Activated CD8-positive, alpha-beta memory T cell treated with anti-CD3 and anti-CD28 coated beads, Interleukin-2, amount 10 ng/mL, durations not matched to agents 7 days and 5 days (primary cell): ENCODE data around the gene CLCN5. TPM values are rescaled to one million over a fixed set of nuclear protein-coding genes. Genes with fewer than 3 reads are reported as not detected.

ENCODE experiments used
- ATAC-seq: fragments of 150-1000 bp; cut with Tn5 transposase; one replicate; pipeline ENCODE4 v1.10.0; 2021; ENCODE audit warnings: moderate library complexity
- CTCF ChIA-PET: fragments of 350-600 bp; sonication (Branson Sonifier 250); formaldehyde crosslinking; loops from one replicate; lab custom pipeline; 2021; ENCODE audit warnings: antibody characterized with exemption; lab: Charles Lee
- DNase-seq: peaks from one replicate; pipeline ENCODE4 v3.0.0-alpha.2; 2020
- H3K27ac Mint-ChIP-seq: one replicate; pipeline ENCODE4 v1.8.0; 2021; ENCODE audit warnings: mild to moderate bottlenecking, mixed read lengths
- H3K27me3 Mint-ChIP-seq: one replicate; pipeline ENCODE4 v1.8.0; 2021; ENCODE audit warnings: mixed read lengths
- H3K36me3 Mint-ChIP-seq: one replicate; pipeline ENCODE4 v1.8.0; 2021; ENCODE audit warnings: mild to moderate bottlenecking, mixed read lengths
- H3K4me1 Mint-ChIP-seq: one replicate; pipeline ENCODE4 v1.8.0; 2021; ENCODE audit warnings: mixed read lengths
- H3K4me3 Mint-ChIP-seq: one replicate; pipeline ENCODE4 v1.8.0; 2021; ENCODE audit warnings: mild to moderate bottlenecking, moderate library complexity, mixed read lengths
- H3K9me3 Mint-ChIP-seq: one replicate; pipeline ENCODE4 v1.8.0; 2022; ENCODE audit warnings: low read depth, mixed read lengths
- total RNA-seq, 2 experiments: library from RNA; stranded (reverse); gene quantifications; one replicate each; pipeline ENCODE4 v1.2.3, GENCODE V29; 2021

The CLCN5 gene
- total RNA-seq, 2 experiments from 2014 or later: 4.0 to 5.3 TPM

DNA sequence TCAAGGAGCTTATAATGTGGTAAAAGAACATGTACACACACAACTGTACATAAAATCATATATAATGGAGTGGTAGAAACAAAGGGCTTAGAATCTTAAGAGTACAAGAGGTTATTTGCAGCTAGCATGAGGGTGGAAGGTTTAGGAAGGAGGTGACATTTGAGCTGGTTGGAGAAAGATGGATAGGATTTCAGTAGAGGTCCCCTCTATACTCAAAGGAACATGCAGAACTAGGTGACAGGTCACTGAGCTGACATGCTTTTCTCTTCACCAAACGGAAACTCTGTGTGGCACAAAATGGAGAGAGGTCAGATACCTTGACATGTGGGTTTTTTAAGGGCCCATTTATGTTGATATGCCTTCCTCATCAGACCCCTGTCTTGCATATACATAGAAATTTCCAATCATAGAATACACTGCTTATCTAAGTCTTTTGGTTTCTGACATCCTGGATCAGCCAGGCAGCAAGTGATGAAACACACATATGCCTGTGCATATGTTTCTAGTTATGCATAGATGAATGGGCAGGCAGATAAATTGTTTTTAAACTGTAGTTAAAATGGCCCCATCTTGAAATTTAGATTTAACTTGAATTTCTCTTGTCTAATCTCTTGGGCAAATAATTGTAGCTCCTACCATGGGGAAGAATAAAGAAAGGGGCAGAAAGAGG, 29.3 kb downstream of the CLCN5 start:
- Mint-ChIP-seq H3K36me3 (no peaks in the 10 kb centered on the region), H3K4me3 (no peak overlapping the region), H3K27ac (no peak overlapping the region), H3K4me1 (peaks cover 4% of the 10 kb centered on the region), H3K27me3 (no peaks in the 10 kb centered on the region), H3K9me3 (no peaks in the 10 kb centered on the region)
- DNase-seq (no peak), ATAC-seq (no peak)
- CTCF ChIA-PET: no interaction called here

- Mint-ChIP-seq H3K9me3 (no peaks in the 10 kb centered on the region), H3K27me3 (no peaks in the 10 kb centered on the region), H3K4me1 (no peaks in the 10 kb centered on the region), H3K4me3 (no peak overlapping the region), H3K27ac (no peak overlapping the region), H3K36me3 (no peaks in the 10 kb centered on the region)
- ATAC-seq: no peak
- DNase-seq: no peak
- CTCF ChIA-PET: no interaction called here
Observed at GRCh38 chrX:49956313-49956712, 33.9 kb downstream of the CLCN5 start.

- no peaks in the 10 kb centered on the region for H3K27me3 Mint-ChIP-seq
- ATAC-seq: no peak
- H3K9me3 Mint-ChIP-seq: no peaks in the 10 kb centered on the region
- H3K27ac Mint-ChIP-seq: no peak overlapping the region
- CTCF ChIA-PET: no interaction called here
- no peak overlapping the region for H3K4me3 Mint-ChIP-seq
- H3K4me1 Mint-ChIP-seq: no peaks in the 10 kb centered on the region
- no peak for DNase-seq
- no peaks in the 10 kb centered on the region for H3K36me3 Mint-ChIP-seq
Observed at GRCh38 chrX:49958727-49959485, 36.5 kb downstream of the CLCN5 start.

- ATAC-seq (no peak), DNase-seq (no peak)
- Mint-ChIP-seq H3K27me3 (no peaks in the 10 kb centered on the region), H3K4me3 (no peak overlapping the region), H3K4me1 (no peaks in the 10 kb centered on the region), H3K27ac (no peak overlapping the region), H3K9me3 (no peaks in the 10 kb centered on the region), H3K36me3 (no peaks in the 10 kb centered on the region)
- CTCF ChIA-PET: no interaction called here
Observed at GRCh38 chrX:49959602-49960001, 37.2 kb downstream of the CLCN5 start.

DNA sequence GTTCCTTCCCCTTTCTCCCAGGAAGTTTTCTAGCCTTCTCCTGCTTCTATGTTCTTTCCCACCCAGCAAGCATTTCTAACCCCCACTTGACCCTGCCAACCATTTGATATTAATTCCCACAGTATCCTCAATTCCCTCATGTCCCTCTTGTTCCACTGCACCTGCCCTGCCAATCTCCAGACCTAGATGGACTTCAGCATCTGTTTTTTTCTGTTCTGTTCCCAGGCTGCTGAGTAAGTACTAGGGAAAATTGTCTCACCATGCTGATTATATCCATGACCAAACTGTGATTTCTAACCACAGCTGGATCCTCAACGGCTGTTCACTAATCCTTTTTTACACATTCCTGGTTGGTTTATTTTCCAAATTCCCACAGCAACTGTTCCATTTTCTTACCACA, 37.7 kb downstream of the CLCN5 start:
- Mint-ChIP-seq H3K27me3 (no peaks in the 10 kb centered on the region), H3K27ac (no peak overlapping the region)

DNA sequence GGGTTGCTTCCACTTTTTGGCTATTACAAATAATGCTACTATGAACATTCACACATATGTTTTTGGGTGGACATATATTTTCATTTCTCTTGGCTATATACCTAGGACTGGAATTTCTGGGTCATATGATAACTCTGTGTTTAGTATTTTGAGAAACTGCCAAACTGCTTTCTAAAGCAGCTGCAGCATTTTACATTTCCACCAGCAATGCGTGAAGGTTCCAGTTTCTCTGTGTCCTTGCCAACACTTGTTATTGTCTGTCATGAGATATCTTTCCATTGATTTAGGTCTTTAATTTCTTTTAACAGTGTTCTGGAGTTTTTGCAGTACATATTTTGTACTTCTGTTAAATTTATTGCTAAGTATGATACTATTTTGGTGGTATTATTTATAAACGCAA, 48.3 kb downstream of the CLCN5 start:
- H3K9me3 Mint-ChIP-seq: no peaks in the 10 kb centered on the region
- H3K4me1 Mint-ChIP-seq: no peaks in the 10 kb centered on the region
- H3K36me3 Mint-ChIP-seq: no peaks in the 10 kb centered on the region
- ATAC-seq: no peak
- no peak overlapping the region for H3K27ac Mint-ChIP-seq
- no peaks in the 10 kb centered on the region for H3K27me3 Mint-ChIP-seq
- no peak overlapping the region for H3K4me3 Mint-ChIP-seq
- CTCF ChIA-PET: no interaction called here
- DNase-seq: no peak

More for the DNA sequence above, 37.7 kb downstream of the CLCN5 start:
- Mint-ChIP-seq H3K4me1 (no peaks in the 10 kb centered on the region), H3K36me3 (no peaks in the 10 kb centered on the region), H3K4me3 (no peak overlapping the region), H3K9me3 (no peaks in the 10 kb centered on the region)
- ATAC-seq (no peak), DNase-seq (no peak)
- CTCF ChIA-PET: no interaction called here

DNA sequence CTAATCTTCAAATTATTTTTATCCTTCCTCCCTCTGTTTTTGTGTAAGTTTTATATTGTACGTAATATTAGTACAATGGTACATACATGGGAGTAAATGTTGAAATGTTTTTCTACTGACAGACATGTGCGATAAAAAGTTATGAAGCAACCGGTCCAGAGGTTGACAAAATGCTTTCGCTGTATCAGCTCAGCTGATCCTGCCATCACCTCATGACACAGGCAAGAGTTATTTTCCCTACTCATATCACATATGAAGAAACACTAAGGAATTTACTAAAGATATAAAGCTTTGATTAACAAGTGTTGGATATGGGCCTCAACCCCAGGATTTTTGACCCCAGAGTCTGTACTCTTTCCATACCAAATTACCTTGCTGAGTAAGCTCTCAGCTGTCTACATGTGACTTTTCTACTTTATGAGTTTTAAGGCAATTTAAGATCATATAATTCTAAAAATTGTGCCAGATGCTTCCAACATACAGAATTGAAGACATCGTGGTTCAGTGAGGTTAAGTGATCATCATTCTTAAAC, 50.0 kb downstream of the CLCN5 start:
- Mint-ChIP-seq H3K27ac (no peak overlapping the region), H3K4me3 (no peak overlapping the region), H3K9me3 (no peaks in the 10 kb centered on the region), H3K36me3 (no peaks in the 10 kb centered on the region), H3K4me1 (no peaks in the 10 kb centered on the region), H3K27me3 (no peaks in the 10 kb centered on the region)
- ATAC-seq (no peak), DNase-seq (no peak)
- CTCF ChIA-PET: no interaction called here

- CTCF ChIA-PET: no interaction called here
- H3K36me3 Mint-ChIP-seq: no peaks in the 10 kb centered on the region
- H3K27ac Mint-ChIP-seq: no peak overlapping the region
- H3K4me1 Mint-ChIP-seq: no peaks in the 10 kb centered on the region
- H3K9me3 Mint-ChIP-seq: no peaks in the 10 kb centered on the region
- no peak for DNase-seq
- no peak for ATAC-seq
- H3K27me3 Mint-ChIP-seq: no peaks in the 10 kb centered on the region
- H3K4me3 Mint-ChIP-seq: no peak overlapping the region
Observed at GRCh38 chrX:49976682-49977197, 54.3 kb downstream of the CLCN5 start.

DNA sequence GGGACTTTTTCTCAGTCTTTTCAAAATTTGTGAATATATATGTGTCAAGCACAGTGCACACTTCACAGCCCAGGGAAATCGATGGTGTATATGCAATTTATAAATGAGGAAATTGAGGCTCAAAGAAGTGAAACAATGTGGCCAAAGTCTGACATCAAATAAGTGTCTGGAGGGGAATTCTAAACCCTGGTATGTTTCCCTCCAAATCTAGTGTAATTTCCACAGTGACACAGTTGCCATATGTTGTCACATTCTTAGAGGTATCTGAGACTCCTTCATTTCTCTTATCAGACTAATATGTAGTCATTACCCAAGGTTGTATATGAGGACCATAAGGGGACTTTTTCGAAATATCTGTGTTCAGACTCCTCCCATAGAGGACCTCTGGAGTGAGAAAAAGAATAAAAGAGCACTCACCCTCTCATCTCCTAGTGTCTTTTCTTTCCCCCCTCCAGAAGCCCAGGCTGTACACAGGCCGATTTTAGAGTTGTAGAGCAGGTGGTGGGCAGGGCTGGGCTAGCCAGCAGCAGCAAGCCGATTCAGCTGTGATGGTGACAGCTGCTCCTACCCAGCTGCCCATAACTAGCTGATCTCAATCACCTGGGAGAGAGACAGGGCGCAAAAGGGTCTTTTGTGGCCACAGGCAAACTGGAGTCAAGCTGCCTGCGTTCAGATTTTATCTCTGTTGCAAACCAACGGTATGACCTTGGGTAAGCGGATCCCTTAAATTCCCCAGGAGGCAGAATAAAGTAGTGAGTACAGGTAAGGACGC, 55.1 kb downstream of the CLCN5 start:
- no peaks in the 10 kb centered on the region for H3K4me1 Mint-ChIP-seq
- no peak overlapping the region for H3K4me3 Mint-ChIP-seq
- no peak overlapping the region for H3K27ac Mint-ChIP-seq
- no peaks in the 10 kb centered on the region for H3K36me3 Mint-ChIP-seq
- no peak for ATAC-seq
- no peak for DNase-seq
- H3K9me3 Mint-ChIP-seq: no peaks in the 10 kb centered on the region
- CTCF ChIA-PET: no interaction called here
- no peaks in the 10 kb centered on the region for H3K27me3 Mint-ChIP-seq

- DNase-seq (no peak), ATAC-seq (no peak)
- Mint-ChIP-seq H3K4me3 (no peak overlapping the region), H3K36me3 (no peaks in the 10 kb centered on the region), H3K4me1 (no peaks in the 10 kb centered on the region), H3K27me3 (no peaks in the 10 kb centered on the region), H3K27ac (no peak overlapping the region), H3K9me3 (no peaks in the 10 kb centered on the region)
- CTCF ChIA-PET: no interaction called here
Observed at GRCh38 chrX:49978176-49978575, 55.8 kb downstream of the CLCN5 start.

GRCh38 chrX:49986058-49986457, 63.7 kb downstream of the CLCN5 start:
- DNase-seq (no peak), ATAC-seq (no peak)
- CTCF ChIA-PET: no interaction called here
- no peak overlapping the region for H3K4me3 Mint-ChIP-seq
- no peak overlapping the region for H3K27ac Mint-ChIP-seq
- no peaks in the 10 kb centered on the region for H3K36me3 Mint-ChIP-seq
- H3K9me3 Mint-ChIP-seq: no peaks in the 10 kb centered on the region
- H3K27me3 Mint-ChIP-seq: no peaks in the 10 kb centered on the region
- H3K4me1 Mint-ChIP-seq: no peaks in the 10 kb centered on the region

DNA sequence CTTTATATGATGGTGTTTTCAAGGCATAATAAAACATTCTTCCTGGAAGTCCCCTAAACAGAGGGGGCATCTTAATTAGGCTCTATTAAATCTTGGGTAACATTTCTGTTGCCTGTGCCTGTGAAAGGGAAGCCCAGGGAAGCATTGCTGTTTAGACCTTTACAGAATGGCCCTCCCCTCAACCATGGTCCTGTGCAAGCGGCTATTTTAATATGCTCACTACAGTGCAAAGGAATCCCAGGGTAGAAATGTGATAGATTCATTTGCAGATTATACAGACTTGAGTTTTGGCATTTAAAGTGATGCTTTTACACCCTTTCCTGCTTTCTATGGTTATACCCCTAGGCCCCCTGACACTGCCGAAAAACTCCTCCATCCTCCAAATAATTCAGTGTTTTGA, 65.3 kb downstream of the CLCN5 start:
- no peak for DNase-seq
- Mint-ChIP-seq H3K27ac (no peak overlapping the region), H3K36me3 (no peaks in the 10 kb centered on the region), H3K27me3 (no peaks in the 10 kb centered on the region), H3K9me3 (no peaks in the 10 kb centered on the region), H3K4me3 (no peak overlapping the region), H3K4me1 (no peaks in the 10 kb centered on the region)
- no peak for ATAC-seq
- CTCF ChIA-PET: no interaction called here

- Mint-ChIP-seq H3K4me3 (no peak overlapping the region), H3K9me3 (no peaks in the 10 kb centered on the region), H3K4me1 (no peaks in the 10 kb centered on the region), H3K27ac (no peak overlapping the region), H3K36me3 (no peaks in the 10 kb centered on the region), H3K27me3 (no peaks in the 10 kb centered on the region)
- no peak for DNase-seq
- ATAC-seq: no peak
- CTCF ChIA-PET: no interaction called here
Observed at GRCh38 chrX:49988143-49988542, 65.7 kb downstream of the CLCN5 start.
